ENCODE measurements around the gene TRAF1.

The TRAF1 gene

GRCh38 chr9:120904061-120904977 lies 22.3 kb downstream of the TRAF1 start:
- no peak for DNase-seq

GRCh38 chr9:120902569-120903535 lies 23.7 kb downstream of the TRAF1 start:
- no peak for DNase-seq

DNA sequence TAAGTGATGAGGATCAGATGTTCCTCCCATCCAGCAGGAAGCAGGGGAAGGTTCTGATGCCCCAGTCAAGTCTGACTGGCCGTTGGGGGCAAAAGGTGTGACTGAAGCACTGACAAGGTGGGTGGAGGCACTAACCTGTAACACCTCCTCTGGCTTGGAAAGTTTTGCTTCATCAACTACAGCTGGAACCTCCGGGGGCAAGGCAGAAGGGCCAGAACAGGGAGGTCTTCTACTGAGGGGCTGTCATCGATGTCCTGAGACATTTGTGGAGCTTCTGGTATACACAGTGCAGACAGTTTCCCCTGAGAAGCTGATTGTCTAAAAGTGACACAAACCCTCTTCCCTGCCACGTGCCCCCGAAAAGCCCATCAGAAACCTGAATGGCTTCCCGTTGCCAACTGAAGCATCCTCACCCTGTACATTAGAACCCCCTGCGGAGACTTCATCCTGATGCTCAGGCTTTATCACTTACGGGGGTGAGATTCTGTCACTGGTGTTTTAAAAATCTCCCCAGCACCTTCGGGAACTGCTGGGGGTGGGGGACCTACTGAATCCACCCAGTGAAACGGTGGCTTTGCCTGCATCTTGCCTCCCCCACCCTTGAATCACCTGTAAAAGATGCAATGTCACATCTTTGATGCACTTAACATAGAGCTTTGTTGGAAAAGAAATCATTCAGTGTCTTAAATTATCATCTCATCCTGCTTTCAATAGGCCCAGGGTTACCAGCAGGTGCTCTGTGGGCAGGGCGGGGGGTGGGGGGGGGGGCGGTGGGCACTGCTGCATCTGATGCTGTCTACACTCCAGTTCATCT lies 24.6 kb downstream of the TRAF1 start:
- DNase-seq, result no peak

DNA sequence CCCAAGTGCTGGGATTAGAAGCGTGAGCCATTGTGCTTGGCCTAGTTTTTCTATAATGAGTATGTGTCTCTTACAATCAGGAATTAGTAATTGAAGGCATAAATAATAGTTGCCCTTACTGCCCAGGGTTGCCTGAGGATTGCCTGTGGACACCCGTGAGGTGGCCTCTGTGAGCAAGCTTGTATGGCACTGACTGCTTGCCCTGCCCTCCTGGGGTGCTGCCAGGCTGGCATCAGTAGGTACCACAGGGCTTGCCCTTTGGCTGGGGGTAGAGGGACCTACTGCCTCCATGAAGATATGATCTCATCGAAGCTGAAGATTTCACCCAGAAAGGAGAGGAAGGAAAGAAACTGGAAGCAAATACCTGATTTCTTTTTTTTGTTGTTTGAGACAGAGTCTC lies 25.8 kb downstream of the TRAF1 start:
- DNase-seq, result no peak

- no peak for DNase-seq
Observed at GRCh38 chr9:120899490-120900068, 27.0 kb downstream of the TRAF1 start.

DNA sequence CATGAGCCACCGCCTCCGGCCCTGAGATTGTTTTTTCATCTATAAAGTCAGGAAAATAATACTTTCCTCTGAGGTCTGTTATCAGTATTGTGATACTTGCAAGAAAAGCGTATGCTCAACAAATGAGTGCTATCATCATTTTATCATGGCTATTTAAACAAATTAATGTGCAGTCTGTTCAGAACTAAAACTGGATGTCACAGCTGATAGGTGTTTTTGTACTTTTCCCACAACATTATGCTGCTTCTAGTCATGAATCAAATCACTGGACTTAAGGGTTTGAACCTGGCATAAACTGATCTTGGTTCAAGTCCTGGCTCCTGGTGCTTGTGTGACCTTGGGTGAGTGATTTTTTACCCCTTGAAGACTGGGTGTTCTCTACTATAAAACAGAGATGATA lies 28.2 kb downstream of the TRAF1 start:
- no peak for DNase-seq

DNA sequence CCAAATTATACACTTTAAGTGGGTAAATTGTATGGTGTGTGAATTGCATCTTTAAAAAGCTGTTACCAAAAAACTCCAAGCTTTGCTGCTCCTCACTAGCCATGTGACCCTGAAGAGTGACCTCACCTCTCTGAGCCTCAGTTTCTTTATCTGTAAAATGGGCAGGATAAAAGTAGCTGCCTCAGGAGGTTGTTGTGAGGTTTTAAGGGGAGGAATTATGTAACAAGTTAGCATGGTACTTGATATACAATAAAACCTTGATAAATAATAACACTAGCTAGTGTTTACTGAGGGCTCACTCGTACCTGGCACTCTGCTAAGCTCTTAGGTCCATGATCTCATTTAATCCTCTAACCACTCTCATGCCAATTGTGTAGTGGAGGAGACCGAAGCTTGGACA lies 30.6 kb downstream of the TRAF1 start:
- no peak for DNase-seq

GRCh38 chr9:120894321-120895148 lies 32.1 kb downstream of the TRAF1 start:
- DNase-seq, result no peak

DNA sequence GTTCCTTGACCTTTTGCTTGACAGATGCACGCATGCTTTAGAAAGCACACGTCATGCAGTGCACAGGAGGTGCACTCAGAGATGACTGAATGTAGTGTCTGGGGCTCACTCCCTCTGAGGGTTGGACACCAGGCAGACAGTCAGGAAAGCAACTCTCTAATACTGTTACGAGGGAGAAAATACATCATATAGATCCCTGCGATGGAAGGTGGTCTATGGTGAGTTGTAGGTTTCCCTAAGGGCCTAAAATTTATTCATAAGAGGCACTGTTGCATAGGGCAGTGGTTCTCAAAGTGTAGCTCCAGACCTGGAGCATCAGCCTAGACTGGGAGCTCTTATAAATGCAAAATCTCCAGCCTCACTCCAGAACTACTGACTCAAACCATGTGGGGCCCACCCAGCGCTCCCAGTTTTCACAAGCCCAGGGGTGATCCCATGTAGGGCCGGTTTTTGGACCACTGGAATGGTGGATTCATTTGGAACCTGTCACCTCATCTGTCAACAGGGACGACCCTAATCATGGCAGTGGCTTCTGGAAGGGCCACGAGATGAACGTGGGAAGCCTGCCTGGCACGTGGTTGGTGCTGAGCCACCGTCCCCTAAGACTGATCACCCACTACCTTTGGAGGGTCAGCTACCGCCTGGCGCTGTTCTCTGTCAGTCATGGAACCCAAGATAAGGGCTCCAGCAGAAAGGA lies 32.8 kb downstream of the TRAF1 start:
- DNase-seq, result no peak

- DNase-seq, result no peak
Observed at GRCh38 chr9:120892748-120893610, 33.6 kb downstream of the TRAF1 start.

GRCh38 chr9:120891884-120892747 lies 34.5 kb downstream of the TRAF1 start:
- DNase-seq, result no peak

- DNase-seq, result no peak
Observed at GRCh38 chr9:120891245-120891883, 35.2 kb downstream of the TRAF1 start.

GRCh38 chr9:120890320-120891244 lies 36.0 kb downstream of the TRAF1 start:
- DNase-seq, result no peak

DNA sequence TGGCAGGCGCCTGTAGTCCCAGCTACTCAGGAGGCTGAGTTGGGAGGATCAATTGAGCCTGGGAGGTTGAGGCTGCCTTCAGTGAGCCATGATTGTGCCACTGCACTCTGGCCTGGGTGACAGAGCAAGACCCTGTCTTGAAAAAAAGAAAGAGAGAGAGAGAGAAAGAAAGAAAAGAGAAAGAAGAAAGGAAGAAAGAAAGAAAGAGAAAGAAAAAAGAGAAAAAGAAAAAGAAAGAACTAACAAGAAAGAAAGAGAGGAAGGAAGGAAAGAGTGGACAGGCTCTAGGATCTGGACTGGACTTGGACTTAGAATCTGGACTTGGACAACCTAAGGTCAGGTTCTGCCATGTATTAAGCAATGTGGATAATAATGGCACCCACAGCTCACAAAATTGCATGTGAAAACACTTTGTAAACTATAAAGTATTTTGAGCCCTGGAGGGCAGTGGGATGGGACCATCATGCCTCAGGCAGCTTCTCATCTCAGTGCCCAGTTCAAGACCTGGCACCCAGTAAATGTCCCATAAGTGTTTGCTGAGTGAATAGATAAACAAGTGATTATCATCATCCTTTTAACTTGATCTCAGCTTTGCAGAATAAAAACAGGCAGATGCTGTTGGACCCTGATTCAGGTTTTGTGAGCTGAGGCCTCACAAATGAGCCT lies 36.9 kb downstream of the TRAF1 start:
- DNase-seq, result no peak

- DNase-seq, result no peak
Observed at GRCh38 chr9:120888626-120889025, 38.0 kb downstream of the TRAF1 start.

DNA sequence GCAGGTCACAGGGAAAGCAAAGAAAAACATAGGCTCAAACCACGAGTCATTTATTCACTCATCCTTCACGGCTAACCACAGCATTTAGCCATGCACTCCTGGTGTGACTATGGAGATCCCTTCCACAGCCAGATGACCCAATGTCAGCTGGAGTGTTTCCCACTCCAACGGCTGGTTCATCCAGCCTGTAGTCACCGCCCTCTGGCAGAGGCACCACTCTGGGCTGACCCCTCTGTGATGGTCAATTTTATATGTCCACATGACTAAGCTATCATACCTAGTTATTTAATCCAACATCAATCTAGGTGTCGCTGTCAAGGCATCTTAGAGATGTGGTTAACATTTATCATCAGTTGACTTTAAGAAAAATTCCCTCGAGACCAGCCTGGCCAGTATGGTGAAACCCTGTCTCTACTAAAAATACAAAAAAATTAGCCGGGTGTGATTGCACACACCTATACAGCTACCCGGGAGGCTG lies 40.1 kb downstream of the TRAF1 start:
- no peak for DNase-seq

All from GOT3 (cell line).